K562 (cell line): Measurements from ENCODE around the gene NOTCH1. TPM values are rescaled to one million over a fixed set of nuclear protein-coding genes. Genes with fewer than 3 reads are reported as not detected.

ENCODE experiments used
- ATAC-seq: fragments of 200-7000 bp; cut with Tn5 transposase; 3 replicates; pipeline ENCODE4 v1.9.1; 2020; ENCODE audit warnings: moderate library complexity
- BruUV-seq: library from RNA; stranded (reverse); fragments of 400-500 nt; replicated peaks from 2 replicates; lab custom pipeline; 2021; lab: Mats Ljungman, UMichigan
- CTCF ChIA-PET: fragments of 300-600 bp; formaldehyde crosslinking; extraction: SDS; loops from one replicate; lab custom pipeline; 2021; ENCODE audit warnings: low intra/inter-chr PET ratio; lab: Yijun Ruan, JAX
- POLR2A ChIA-PET: fragments of 300-600, 350-650 bp; sonication (Branson Sonifier 250); formaldehyde crosslinking; extraction: SDS; loops from one replicate; lab custom pipeline; 2021; ENCODE audit warnings: antibody characterized with exemption, inconsistent platforms; lab: Yijun Ruan, JAX
- DNase-seq, 4 experiments: peaks; one replicate each; pipeline versions ENCODE4 v3.0.0 to v3.0.0-alpha.2; 2011 to 2018; ENCODE audit warnings: low spot score in 3 of 4, mixed read lengths in 3 of 4; ENCODE audit errors: extremely low read depth in 1 of 4
- FAIRE-seq: peaks from 2 replicates; lab custom pipeline; 2011; peaks lifted over from hg19 to GRCh38; lab: Jason Lieb, UNC
- H2AFZ ChIP-seq: 2 replicates; pipeline ENCODE4 v1.6.0; 2011; ENCODE audit warnings: low read depth, low read length, control low read depth, inconsistent platforms
- H3K27ac ChIP-seq: fragments of 200-600 bp; 3 replicates; pipeline ENCODE4 v1.8.0; 2011; ENCODE audit warnings: low read depth, mild to moderate bottlenecking, control low read depth, inconsistent platforms, low read length, moderate library complexity, mixed read lengths; ENCODE audit errors: extremely low read depth
- H3K27me3 ChIP-seq, 2 experiments: fragments of 300-600 bp in 1 of 2; 2 replicates in 1 of 2; 3 replicates in 1 of 2; pipeline versions ENCODE4 v1.6.0 to v1.8.0; 2011; ENCODE audit warnings: inconsistent platforms in 2 of 2, low read length in 2 of 2, mild to moderate bottlenecking in 1 of 2, mixed read lengths in 1 of 2, moderate library complexity in 1 of 2; ENCODE audit not compliant: control insufficient read depth in 2 of 2, insufficient read depth in 2 of 2
- H3K36me3 ChIP-seq: fragments of 300-600 bp; 3 replicates; pipeline ENCODE4 v1.8.0; 2011; ENCODE audit warnings: mild to moderate bottlenecking, low read length, inconsistent platforms; ENCODE audit not compliant: control insufficient read depth, insufficient read depth
- H3K4me1 ChIP-seq, 2 experiments: fragments of 200-600 bp in 1 of 2; replicated peaks in 1 of 2; 2 replicates in 1 of 2; 3 replicates in 1 of 2; pipeline versions ENCODE4 v1.5.1 to v1.8.0; 2011; ENCODE audit warnings: inconsistent platforms in 2 of 2, low read length in 2 of 2, mild to moderate bottlenecking in 1 of 2, mixed read lengths in 1 of 2, moderate library complexity in 1 of 2; ENCODE audit not compliant: control insufficient read depth in 2 of 2, insufficient read depth in 2 of 2
- H3K4me2 ChIP-seq: 2 replicates; pipeline ENCODE4 v1.6.1; 2011; ENCODE audit warnings: low read length, control low read depth, inconsistent platforms, mixed read lengths; ENCODE audit not compliant: insufficient read depth
- H3K4me3 ChIP-seq: fragments of 200-600 bp; sonication (generic), shearing (Covaris generic); 2 replicates; pipeline ENCODE4 v1.5.1; 2016; ENCODE audit warnings: control low read depth, inconsistent platforms
- H3K79me2 ChIP-seq: fragments of 200-600 bp; 3 replicates; pipeline ENCODE4 v1.8.0; 2011; ENCODE audit warnings: low read length, inconsistent platforms; ENCODE audit not compliant: control insufficient read depth, insufficient read depth
- H3K9ac ChIP-seq, 2 experiments: 2 replicates each; pipeline versions ENCODE4 v1.6.0 to v1.6.1; 2011; ENCODE audit warnings: low read depth in 2 of 2, low read length in 2 of 2, control low read depth in 1 of 2, inconsistent platforms in 1 of 2, mild to moderate bottlenecking in 1 of 2, mixed read lengths in 1 of 2; ENCODE audit not compliant: insufficient read depth in 1 of 2
- H3K9me1 ChIP-seq: one replicate; pipeline ENCODE4 v1.6.0; 2011; ENCODE audit warnings: inconsistent platforms, mild to moderate bottlenecking, low read length, moderate library complexity; ENCODE audit not compliant: control insufficient read depth, insufficient read depth
- H3K9me3 ChIP-seq: replicated peaks from 2 replicates; pipeline ENCODE4 v1.5.1; 2011; ENCODE audit warnings: low read depth, low read length, inconsistent platforms; ENCODE audit not compliant: control insufficient read depth, insufficient read depth
- H4K20me1 ChIP-seq: replicated peaks from 2 replicates; pipeline ENCODE4 v1.6.1; 2011; ENCODE audit warnings: low read length, inconsistent platforms, mixed read lengths; ENCODE audit not compliant: control insufficient read depth, insufficient read depth
- BCL6 ChIP-seq: fragments of 250-450 bp; sonication (Bioruptor Pico); IDR thresholded peaks from 2 replicates; pipeline ENCODE4 v1.4.0; 2020
- CTCF ChIP-seq, 3 experiments: IDR thresholded peaks in 2 of 3; conservative IDR thresholded peaks in 1 of 3; 2 replicates each; pipeline ENCODE4 v1.5.1; 2011 to 2012; ENCODE audit warnings: low read length in 3 of 3, mild to moderate bottlenecking in 3 of 3, control low read depth in 2 of 3, improper control_type of control experiment in 1 of 3, inconsistent platforms in 1 of 3, low read depth in 1 of 3, mixed read lengths in 1 of 3, moderate library complexity in 1 of 3; ENCODE audit not compliant: insufficient read depth in 2 of 3
- EHMT2 ChIP-seq: fragments of 450-650 bp; IDR thresholded peaks from 2 replicates; pipeline ENCODE4 v1.6.1; 2018; ENCODE audit warnings: antibody characterized with exemption
- HSF4 ChIP-seq: fragments of 250-450 bp; sonication (Bioruptor Pico); IDR thresholded peaks from 2 replicates; pipeline ENCODE4 v2.1.2; 2022; ENCODE audit warnings: mild to moderate bottlenecking, moderate library complexity, borderline replicate concordance
- JUN ChIP-seq, 2 experiments: sonication (generic) in 1 of 2; formaldehyde crosslinking in 1 of 2; IDR thresholded peaks; 2 replicates each; pipeline versions ENCODE4 v1.6.1 to v1.8.0; 2012 to 2022; ENCODE audit warnings: borderline replicate concordance in 2 of 2, mild to moderate bottlenecking in 2 of 2, improper control_type of control experiment in 1 of 2, low read depth in 1 of 2, low read length in 1 of 2, missing genetic modification reagents in 1 of 2
- NR3C1 ChIP-seq: sonication (generic); formaldehyde crosslinking; IDR thresholded peaks from 2 replicates; pipeline ENCODE4 v1.8.1; 2022; ENCODE audit warnings: missing genetic modification reagents
- PHTF2 ChIP-seq: fragments of 250-450 bp; sonication (Bioruptor Pico); IDR thresholded peaks from 2 replicates; pipeline ENCODE4 v1.5.0; 2021; ENCODE audit warnings: mild to moderate bottlenecking
- SRSF3 ChIP-seq: fragments of 200-400 bp; formaldehyde crosslinking; IDR thresholded peaks from 2 replicates; pipeline ENCODE4 v1.6.1; 2016; ENCODE audit warnings: mild to moderate bottlenecking, low read length, moderate library complexity; ENCODE audit not compliant: insufficient read depth
- TFAP4 ChIP-seq: sonication (generic); formaldehyde crosslinking; IDR thresholded peaks from 2 replicates; pipeline ENCODE4 v1.8.0; 2022; ENCODE audit warnings: missing genetic modification reagents, mild to moderate bottlenecking, moderate library complexity, borderline replicate concordance
- ZNF407 ChIP-seq: fragments of 450-650 bp; IDR thresholded peaks from 2 replicates; pipeline ENCODE4 v1.6.1; 2016; ENCODE audit warnings: low read depth
- ZNF699 ChIP-seq: fragments of 250-450 bp; sonication (Bioruptor Pico); IDR thresholded peaks from 2 replicates; pipeline ENCODE4 v1.8.0; 2021; ENCODE audit warnings: mild to moderate bottlenecking, moderate library complexity; ENCODE audit not compliant: insufficient replicate concordance
- WGBS: fragments of 100-300 bp; shearing (Covaris generic); methylation state at CpG from one replicate; pipeline ENCODE4 v1.1.6; 2016; ENCODE audit warnings: low coverage, mixed read lengths; ENCODE audit not compliant: insufficient coverage; ENCODE audit errors: missing lambda C conversion rate; 5-methylcytosine and 5-hydroxymethylcytosine counted together
- in situ Hi-C: fragments of 300-500 bp; cut with MboI; formaldehyde crosslinking; loops from 4 replicates; pipeline ENCODE4 v1.15.0; 2018; ENCODE audit warnings: inconsistent platforms, mixed read lengths
- intact Hi-C: fragments of 100-400 bp; cut with micrococcal nuclease; formaldehyde crosslinking; loops from 2 replicates; pipeline ENCODE4 v1.14.2; 2022
- polyA plus RNA-seq, 8 experiments: library from polyadenylated mRNA; depleted of rRNA in 4 of 8; stranded (reverse) in 5 of 8; unstranded in 3 of 8; fragments of >200 nt; fragmentation: Nextera tagmentation in 2 of 8; fragmentation: Illumina TruSeq in 1 of 8; extraction: Ambion mirVana in 2 of 8; extraction: Trizol in 1 of 8; gene quantifications; 2 replicates each; pipeline versions ENCODE4 v1.2.1 to v1.2.3, GENCODE V29; 2011 to 2014; ENCODE audit warnings: inconsistent platforms in 1 of 8, missing spikeins in 1 of 8
- total RNA-seq, 7 experiments: library from RNA; depleted of rRNA in 6 of 7; stranded (reverse); fragments of >200 nt in 6 of 7; fragmentation: Illumina TruSeq in 2 of 7; extraction: Trizol in 2 of 7; gene quantifications; 2 replicates each; pipeline versions ENCODE4 v1.2.1 to v1.2.3, GENCODE V29; 2011 to 2021; ENCODE audit warnings: low replicate concordance in 1 of 7

Gene NOTCH1
- total and polyA plus RNA-seq, 9 of the 15 experiments (the other 6 are each of a cell fraction or from before 2014, with no cell fraction given), result 0.03 to 31.4 (median 2.3) TPM

- no peak for FAIRE-seq
- Histone ChIP-seq H3K79me2 (peaks cover 7% of the 10 kb centered on the region; the same call in 1 of the 3 replicates), H3K4me3 (no peak overlapping the region), H3K27ac (no peak overlapping the region), H3K36me3 (peaks cover 77% of the 10 kb centered on the region; the same call in 2 of the 3 replicates), H3K27me3 (no peaks in the 10 kb centered on the region), H4K20me1 (no peaks in the 10 kb centered on the region), H3K4me1 (peaks cover 16 to 54% of the 10 kb centered on the region in 2 experiments), H3K9me3 (no peaks in the 10 kb centered on the region), H2AFZ (no peak overlapping the region), H3K4me2 (no peak overlapping the region), H3K9ac (peak overlapping the region; percentile 55 to 70; a peak in 1 of 4 replicates), H3K9me1 (peaks cover 6% of the 10 kb centered on the region)
- WGBS, result 82% methylated on average over 9 of the region's 26 CpGs
- ChIA-PET POLR2A (no interaction called here), CTCF (no interaction called here)
- no peak for ATAC-seq
- DNase-seq, result no peak
- in situ Hi-C loops, result no loop called here
- intact Hi-C loops, result no loop called here
- BruUV-seq, result no TSS peak
- TF ChIP-seq ZNF407 (no peak), ZNF699 (no peak), HSF4 (no peak), JUN (IDR thresholded peaks at IDR 0.05; ENCODE audit: borderline replicate concordance, low read depth, low read length) (no peak), JUN (CRISPR knock-in tag; IDR thresholded peaks at IDR 0.05; ENCODE audit: borderline replicate concordance) (no peak), CTCF (IDR thresholded peaks at IDR 0.05 in 2 of 3, conservative IDR thresholded peaks at IDR 0.05 in 1 of 3; ENCODE audit: insufficient read depth in 2 of 3, low read depth in 1 of 3, low read length in 3 of 3) (no peak), TFAP4 (CRISPR knock-in tag) (no peak), PHTF2 (CRISPR knock-in tag) (no peak), EHMT2 (no peak), BCL6 (CRISPR knock-in tag) (no peak), SRSF3 (no peak), NR3C1 (CRISPR knock-in tag) (no peak)
Observed at GRCh38 chr9:136510561-136510960, 35.3 kb downstream of the NOTCH1 start.
